ENCODE data around the gene FARP1. TPM values are rescaled to one million over a fixed set of nuclear protein-coding genes. Genes with fewer than 3 reads are reported as not detected.
"Not testable (repeated sequence)": the region's sequence is repeated elsewhere in the genome, so short reads cannot be mapped to it uniquely, and the experiment has no call there.

Gene FARP1
- total RNA-seq, 1 donor from 2014 or later, result 14.9 TPM

GRCh38 chr13:98224557-98224956 is 81.7 kb downstream of the FARP1 start:
- DNase-seq (ENCODE audit: low read depth in 2 of 2), result no peak

- no peak for DNase-seq (ENCODE audit: low read depth in 2 of 2)
Measured at GRCh38 chr13:98225036-98225940, 82.4 kb downstream of the FARP1 start.

GRCh38 chr13:98226496-98226895 is 83.6 kb downstream of the FARP1 start:
- DNase-seq (ENCODE audit: low read depth in 2 of 2), result no peak

GRCh38 chr13:98228661-98229341 is 85.9 kb downstream of the FARP1 start:
- DNase-seq (ENCODE audit: low read depth in 2 of 2), result no peak

- DNase-seq (ENCODE audit: low read depth in 2 of 2), result not testable (repeated sequence)
Measured at GRCh38 chr13:98230762-98231161, 87.9 kb downstream of the FARP1 start.

- DNase-seq (ENCODE audit: low read depth in 2 of 2), result no peak
Measured at GRCh38 chr13:98232456-98232855, 89.6 kb downstream of the FARP1 start.

- no peak for DNase-seq (ENCODE audit: low read depth in 2 of 2)
Measured at GRCh38 chr13:98233127-98233526, 90.2 kb downstream of the FARP1 start.

GRCh38 chr13:98234348-98234747 is 91.5 kb downstream of the FARP1 start:
- DNase-seq (ENCODE audit: low read depth in 2 of 2), result no peak

GRCh38 chr13:98236197-98236596 is 93.3 kb downstream of the FARP1 start:
- DNase-seq (ENCODE audit: low read depth in 2 of 2), result no peak

- no peak for DNase-seq (ENCODE audit: low read depth in 2 of 2)
Measured at GRCh38 chr13:98237331-98237730, 94.4 kb downstream of the FARP1 start.

- no peak for DNase-seq (ENCODE audit: low read depth in 2 of 2)
Measured at GRCh38 chr13:98239162-98240076, 96.5 kb downstream of the FARP1 start.

GRCh38 chr13:98240135-98240534 is 97.2 kb downstream of the FARP1 start:
- DNase-seq (ENCODE audit: low read depth in 2 of 2), result no peak

- no peak for DNase-seq (ENCODE audit: low read depth in 2 of 2)
Measured at GRCh38 chr13:98240974-98241373, 98.1 kb downstream of the FARP1 start.

- no peak for DNase-seq (ENCODE audit: low read depth in 2 of 2)
Measured at GRCh38 chr13:98241976-98242375, 99.1 kb downstream of the FARP1 start.

- DNase-seq (ENCODE audit: low read depth in 2 of 2), result no peak
Measured at GRCh38 chr13:98242403-98242802, 99.5 kb downstream of the FARP1 start.

- DNase-seq (ENCODE audit: low read depth in 2 of 2), result no peak
Measured at GRCh38 chr13:98243929-98244272, 101.0 kb downstream of the FARP1 start.

- DNase-seq (ENCODE audit: low read depth in 2 of 2), result no peak
Measured at GRCh38 chr13:98246538-98247172, 103.8 kb downstream of the FARP1 start.

GRCh38 chr13:98251708-98252107 is 108.8 kb downstream of the FARP1 start:
- no peak for DNase-seq (ENCODE audit: low read depth in 2 of 2)

- DNase-seq (ENCODE audit: low read depth in 2 of 2), result peak; percentile 80 to 84
Measured at GRCh38 chr13:98252931-98253470, 110.1 kb downstream of the FARP1 start.

- DNase-seq (ENCODE audit: low read depth in 2 of 2), result peak in 1 of 2 donors; percentile 44
Measured at GRCh38 chr13:98253526-98253925, 110.6 kb downstream of the FARP1 start.

- no peak for DNase-seq (ENCODE audit: low read depth in 2 of 2)
Measured at GRCh38 chr13:98254513-98254912, 111.6 kb downstream of the FARP1 start.
